HepG2 (cell line): ENCODE data around the gene GDPGP1. TPM values are rescaled to one million over a fixed set of nuclear protein-coding genes. Genes with fewer than 3 reads are reported as not detected.

Source experiments
- FOSL1 ChIP-seq: sonication (generic); formaldehyde crosslinking; IDR thresholded peaks from 2 replicates; pipeline ENCODE4 v1.9.0; 2021; ENCODE audit warnings: missing genetic modification reagents, borderline replicate concordance
- HDAC2 ChIP-seq: sonication (generic); formaldehyde crosslinking; IDR thresholded peaks from 2 replicates; pipeline ENCODE4 v1.4.0; 2020; ENCODE audit warnings: missing genetic modification reagents
- KLF16 ChIP-seq, 2 experiments: sonication (generic) in 1 of 2; formaldehyde crosslinking in 1 of 2; IDR thresholded peaks; 2 replicates each; pipeline versions ENCODE4 v1.6.1 to v1.8.0; 2016 to 2023; ENCODE audit warnings: missing genetic modification reagents in 2 of 2, missing compliant biosample characterization in 1 of 2
- MBD4 ChIP-seq: IDR thresholded peaks from 2 replicates; pipeline ENCODE4 v1.6.1; 2012; ENCODE audit warnings: low read length, inconsistent platforms, borderline replicate concordance
- MYC ChIP-seq: sonication (generic); formaldehyde crosslinking; IDR thresholded peaks from 2 replicates; pipeline ENCODE4 v1.9.0; 2021; ENCODE audit warnings: missing genetic modification reagents, borderline replicate concordance
- ZFP36L2 ChIP-seq: sonication (generic); formaldehyde crosslinking; IDR thresholded peaks from 2 replicates; pipeline ENCODE4 v1.4.0; 2020; ENCODE audit warnings: missing genetic modification reagents
- ZNF10 ChIP-seq: sonication (generic); formaldehyde crosslinking; IDR thresholded peaks from 2 replicates; pipeline ENCODE4 v1.4.0; 2020; ENCODE audit warnings: mild to moderate bottlenecking, low read depth, missing genetic modification reagents, borderline replicate concordance
- ZNF616 ChIP-seq: sonication (generic); formaldehyde crosslinking; IDR thresholded peaks from 2 replicates; pipeline ENCODE4 v1.5.0; 2020; ENCODE audit warnings: low read depth, mild to moderate bottlenecking, missing genetic modification reagents
- ZNF747 ChIP-seq: sonication (generic); formaldehyde crosslinking; IDR thresholded peaks from 2 replicates; pipeline ENCODE4 v1.8.1; 2023; ENCODE audit warnings: missing genetic modification reagents, mild to moderate bottlenecking, borderline replicate concordance
- polyA plus RNA-seq, 8 experiments: library from polyadenylated mRNA; depleted of rRNA in 3 of 8; stranded (reverse) in 7 of 8; unstranded in 1 of 8; fragments of >200 nt; fragmentation: Illumina TruSeq in 4 of 8; extraction: Trizol in 4 of 8; gene quantifications; 2 replicates each; pipeline versions ENCODE4 v1.2.1 to v1.2.3, GENCODE V29; 2011 to 2016; ENCODE audit warnings: low read depth in 4 of 8, missing spikeins in 1 of 8, mixed read lengths in 1 of 8; ENCODE audit not compliant: insufficient read depth in 1 of 8
- total RNA-seq, 5 experiments: library from RNA; depleted of rRNA; stranded (reverse); fragments of >200 nt; fragmentation: Illumina TruSeq; extraction: Trizol; gene quantifications; 2 replicates each; pipeline ENCODE4 v1.2.3, GENCODE V29; 2016; ENCODE audit warnings: low read depth in 1 of 5
- TF ChIP-seq, protein P1 (sequence below), 2 experiments: sonication (generic) in 1 of 2; formaldehyde crosslinking in 1 of 2; IDR thresholded peaks; 2 replicates each; pipeline versions ENCODE4 v1.5.1 to v1.6.1; 2011 to 2020; ENCODE audit warnings: borderline replicate concordance in 1 of 2, low read depth in 1 of 2, low read length in 1 of 2, mild to moderate bottlenecking in 1 of 2, missing genetic modification reagents in 1 of 2, moderate library complexity in 1 of 2

The GDPGP1 gene
- total and polyA plus RNA-seq, 2 of the 13 experiments (the other 11 are each of a cell fraction or from before 2014, with no cell fraction given) = 1.5 to 4.3 TPM

DNA sequence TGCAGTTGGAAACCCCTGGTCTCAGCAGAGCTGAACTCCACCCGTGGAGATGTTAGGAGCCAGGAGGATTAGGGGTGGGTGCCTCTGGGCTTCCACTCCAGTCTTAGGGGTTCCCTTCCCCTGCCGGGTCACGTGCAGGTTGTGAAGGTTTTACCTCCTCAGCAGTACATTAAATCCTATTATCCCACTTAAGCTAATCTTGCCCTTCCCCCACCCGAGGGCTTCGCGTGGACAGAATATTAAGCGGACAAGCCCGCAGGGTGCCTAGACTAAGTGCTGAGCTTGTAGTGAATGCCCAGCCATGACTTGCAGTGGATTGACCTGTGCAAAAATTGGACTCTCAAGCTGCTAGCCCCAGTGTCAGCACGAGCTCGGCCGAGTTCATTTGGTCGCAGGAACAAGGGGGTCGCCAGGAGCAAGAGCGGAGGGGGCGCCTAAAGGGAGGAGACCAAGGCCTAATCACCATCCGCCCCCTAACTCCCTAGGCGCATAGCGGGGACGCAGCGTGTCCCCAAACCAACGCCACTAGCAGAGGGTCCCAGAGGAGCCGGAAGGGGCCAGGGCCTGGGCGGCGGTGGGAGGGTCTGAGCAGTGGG is 33.4 kb upstream of the GDPGP1 start (continued):
- TF ChIP-seq, protein P1, sequence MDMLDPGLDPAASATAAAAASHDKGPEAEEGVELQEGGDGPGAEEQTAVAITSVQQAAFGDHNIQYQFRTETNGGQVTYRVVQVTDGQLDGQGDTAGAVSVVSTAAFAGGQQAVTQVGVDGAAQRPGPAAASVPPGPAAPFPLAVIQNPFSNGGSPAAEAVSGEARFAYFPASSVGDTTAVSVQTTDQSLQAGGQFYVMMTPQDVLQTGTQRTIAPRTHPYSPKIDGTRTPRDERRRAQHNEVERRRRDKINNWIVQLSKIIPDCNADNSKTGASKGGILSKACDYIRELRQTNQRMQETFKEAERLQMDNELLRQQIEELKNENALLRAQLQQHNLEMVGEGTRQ (IDR thresholded peaks at IDR 0.05; ENCODE audit: low read depth, low read length) = no peak
- TF ChIP-seq, protein P1 (CRISPR knock-in tag; IDR thresholded peaks at IDR 0.05; ENCODE audit: borderline replicate concordance) = 0 out of 2 replicates have a peak, but pooled peaks have one; percentile 23
- TF ChIP-seq ZNF616 (CRISPR knock-in tag) = 0 out of 2 replicates have a peak, but pooled peaks have one; percentile 58
- TF ChIP-seq MYC = peak; percentile 30; the same call in 1 of the 2 replicates
- no peak for TF ChIP-seq MBD4
- TF ChIP-seq ZNF10 = no peak
- TF ChIP-seq FOSL1 (CRISPR knock-in tag) = no peak
- no peak for TF ChIP-seq ZFP36L2 (CRISPR knock-in tag)
- no peak for TF ChIP-seq ZNF747 (CRISPR knock-in tag)
- no peak for TF ChIP-seq HDAC2 (CRISPR knock-in tag)
- 0 out of 4 replicates have a peak, but pooled peaks of 1 of the 2 experiments have one; percentile 4 for TF ChIP-seq KLF16 (CRISPR knock-in tag; IDR thresholded peaks at IDR 0.05)
